Measurements from ENCODE around the gene SRP72. TPM values are rescaled to one million over a fixed set of nuclear protein-coding genes. Genes with fewer than 3 reads are reported as not detected.
A peak's percentile ranks its signal among the peaks of the same experiment; 100 is the strongest.

Gene SRP72
- total RNA-seq, 1 experiment from 2014 or later, result 92.4 TPM

DNA sequence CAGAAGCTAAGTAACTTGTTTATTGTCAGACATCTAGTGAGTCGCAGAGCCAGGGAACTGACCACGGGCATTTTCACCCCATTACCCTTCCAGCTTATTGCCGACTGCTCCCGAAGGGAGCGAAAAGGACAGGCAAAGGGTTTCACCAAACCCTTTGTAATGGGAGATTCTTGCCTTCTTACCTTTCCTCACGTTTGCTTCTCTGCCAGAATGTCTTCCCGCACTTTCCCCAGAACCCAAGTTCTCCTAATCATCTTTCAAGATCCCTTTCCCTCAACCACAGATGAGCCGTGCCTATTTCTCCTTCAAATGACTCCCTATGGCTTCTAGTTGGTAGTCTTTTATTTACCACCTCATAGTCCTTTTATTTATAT is 520 bp upstream of the SRP72 start:
- Histone ChIP-seq H3K4me3 (peak overlapping the region; percentile 96), H3K4me1 (replicated peaks; ENCODE audit: insufficient read depth) (peaks cover 26% of the 10 kb centered on the region), H3K27me3 (ENCODE audit: insufficient read depth, low read depth) (no peaks in the 10 kb centered on the region), H2AFZ (peak overlapping the region; percentile 86), H3K9me2 (ENCODE audit: insufficient read depth) (no peaks in the 10 kb centered on the region), H3K27ac (peak overlapping the region; percentile 98), H4K20me1 (ENCODE audit: insufficient read depth) (0 out of 2 replicates have a peak, but pooled peaks cover 9% of the 10 kb centered on the region), H3K4me2 (peak overlapping the region; percentile 87), H3F3A (ENCODE audit: insufficient read depth, low read depth) (peaks cover 19% of the 10 kb centered on the region; the same call in 1 of the 2 replicates), H3K36me3 (ENCODE audit: low read depth) (peaks cover 25% of the 10 kb centered on the region), H3K9me3 (ENCODE audit: insufficient read depth, low read depth) (no peaks in the 10 kb centered on the region), H3K79me2 (ENCODE audit: low read depth) (peaks cover 69% of the 10 kb centered on the region)
- ChIA-PET POLR2A (ENCODE audit: unreplicated experiment) (interaction anchor here (0.6 kb wide), 1 partner anchor 29 kb away, joined by 12 read pairs; no protein-coding TSS in a partner anchor), CTCF (no interaction called here)
- no peak for DNase-seq
- intact Hi-C loops (cut with micrococcal nuclease; ENCODE audit: unreplicated experiment), result no loop called here
- TSS peak; percentile 67 for BruUV-seq (replicated peaks)
- TF ChIP-seq, protein P1, sequence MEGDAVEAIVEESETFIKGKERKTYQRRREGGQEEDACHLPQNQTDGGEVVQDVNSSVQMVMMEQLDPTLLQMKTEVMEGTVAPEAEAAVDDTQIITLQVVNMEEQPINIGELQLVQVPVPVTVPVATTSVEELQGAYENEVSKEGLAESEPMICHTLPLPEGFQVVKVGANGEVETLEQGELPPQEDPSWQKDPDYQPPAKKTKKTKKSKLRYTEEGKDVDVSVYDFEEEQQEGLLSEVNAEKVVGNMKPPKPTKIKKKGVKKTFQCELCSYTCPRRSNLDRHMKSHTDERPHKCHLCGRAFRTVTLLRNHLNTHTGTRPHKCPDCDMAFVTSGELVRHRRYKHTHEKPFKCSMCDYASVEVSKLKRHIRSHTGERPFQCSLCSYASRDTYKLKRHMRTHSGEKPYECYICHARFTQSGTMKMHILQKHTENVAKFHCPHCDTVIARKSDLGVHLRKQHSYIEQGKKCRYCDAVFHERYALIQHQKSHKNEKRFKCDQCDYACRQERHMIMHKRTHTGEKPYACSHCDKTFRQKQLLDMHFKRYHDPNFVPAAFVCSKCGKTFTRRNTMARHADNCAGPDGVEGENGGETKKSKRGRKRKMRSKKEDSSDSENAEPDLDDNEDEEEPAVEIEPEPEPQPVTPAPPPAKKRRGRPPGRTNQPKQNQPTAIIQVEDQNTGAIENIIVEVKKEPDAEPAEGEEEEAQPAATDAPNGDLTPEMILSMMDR (conservative IDR thresholded peaks at IDR 0.05), result no peak
- no peak for TF ChIP-seq EZH2 (IDR thresholded peaks at IDR 0.05; ENCODE audit: low read depth)

DNA sequence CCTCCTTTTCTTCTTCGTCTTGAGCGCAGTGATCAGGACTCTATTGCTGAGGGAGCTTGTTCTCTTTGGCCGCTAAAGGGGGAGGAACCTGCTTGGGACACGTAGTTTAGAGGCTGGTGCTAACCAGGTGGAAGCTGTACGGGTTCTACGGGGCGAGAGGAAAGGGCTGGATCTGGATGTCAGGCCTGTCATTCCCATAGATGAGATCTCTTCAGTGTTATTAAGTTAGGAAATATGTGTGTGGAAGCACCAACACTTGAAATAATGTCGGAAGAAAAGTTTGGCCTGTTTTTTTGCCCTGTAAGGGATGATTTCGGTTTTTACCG is 643 bp downstream of the SRP72 start:
- H3K79me2 ChIP-seq (ENCODE audit: low read depth), result peaks cover 69% of the 10 kb centered on the region
- no peaks in the 10 kb centered on the region for H3K27me3 ChIP-seq (ENCODE audit: insufficient read depth, low read depth)
- ChIA-PET CTCF (no interaction called here), POLR2A (ENCODE audit: unreplicated experiment) (interaction anchor here (0.6 to 0.9 kb wide), 4 partner anchors 13 to 610 kb away, joined by 3 to 11 read pairs (median 8); partner anchors contain the start of gene PAICS)
- H3K4me2 ChIP-seq, result peak overlapping the region; percentile 87
- 0 out of 2 replicates have a peak, but pooled peaks cover 9% of the 10 kb centered on the region for H4K20me1 ChIP-seq (ENCODE audit: insufficient read depth)
- intact Hi-C loops (cut with micrococcal nuclease; ENCODE audit: unreplicated experiment), result no loop called here
- DNase-seq, result peak; percentile 18 to 38
- H3K27ac ChIP-seq, result peak overlapping the region; percentile 98
- peaks cover 9% of the 10 kb centered on the region; the same call in 1 of the 2 replicates for H3F3A ChIP-seq (ENCODE audit: insufficient read depth, low read depth)
- H3K36me3 ChIP-seq (ENCODE audit: low read depth), result peaks cover 15% of the 10 kb centered on the region; the same call in 1 of the 2 replicates
- peaks cover 26% of the 10 kb centered on the region for H3K4me1 ChIP-seq (replicated peaks; ENCODE audit: insufficient read depth)
- no peak for TF ChIP-seq EZH2 (IDR thresholded peaks at IDR 0.05; ENCODE audit: low read depth)
- TF ChIP-seq, protein P1 (conservative IDR thresholded peaks at IDR 0.05), result no peak
- H3K9me2 ChIP-seq (ENCODE audit: insufficient read depth), result no peaks in the 10 kb centered on the region
- peak overlapping the region; percentile 96 for H3K4me3 ChIP-seq
- BruUV-seq (replicated peaks), result TSS peak; percentile 22
- H3K9me3 ChIP-seq (ENCODE audit: insufficient read depth, low read depth), result no peaks in the 10 kb centered on the region
- peak overlapping the region; percentile 42; the same call in 1 of the 2 replicates for H2AFZ ChIP-seq

DNA sequence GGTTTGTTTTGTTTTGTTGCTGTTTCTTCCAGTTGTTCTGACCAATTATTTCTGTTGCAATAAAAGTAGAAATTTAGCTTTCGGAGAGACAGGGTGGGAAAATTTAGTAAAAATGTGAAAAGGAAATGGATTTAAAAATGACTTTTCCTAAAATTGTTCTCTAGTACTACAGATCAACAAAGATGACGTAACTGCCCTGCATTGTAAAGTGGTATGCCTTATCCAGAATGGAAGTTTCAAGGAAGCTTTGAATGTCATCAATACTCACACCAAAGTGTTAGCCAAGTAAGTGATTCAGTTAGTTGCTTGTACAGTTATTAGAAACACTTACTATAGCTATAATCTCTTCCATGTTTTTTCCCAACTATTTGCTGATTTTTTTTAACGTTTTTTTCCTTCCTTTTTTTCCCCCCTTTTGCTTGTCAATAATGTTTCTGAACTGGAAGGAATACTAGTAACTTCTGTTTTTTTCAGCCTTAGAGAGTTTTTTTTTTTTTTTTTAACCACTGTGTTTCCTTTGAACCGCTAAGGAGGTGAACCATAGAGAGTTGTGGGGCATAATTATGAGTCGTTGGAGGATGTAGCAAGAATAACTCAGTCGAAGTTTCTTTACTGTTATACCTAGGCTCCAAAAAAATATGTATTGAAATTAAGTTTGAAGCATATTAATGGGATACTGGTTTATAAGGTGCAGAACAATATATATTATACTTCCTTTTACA is 2.2 kb downstream of the SRP72 start:
- no peak for TF ChIP-seq EZH2 (IDR thresholded peaks at IDR 0.05; ENCODE audit: low read depth)
- TF ChIP-seq, protein P1 (conservative IDR thresholded peaks at IDR 0.05), result no peak
- intact Hi-C loops (cut with micrococcal nuclease; ENCODE audit: unreplicated experiment), result no loop called here
- H3K4me3 ChIP-seq, result peak overlapping the region; percentile 96; the same call in 1 of the 2 replicates
- H3K9me2 ChIP-seq (ENCODE audit: insufficient read depth), result no peaks in the 10 kb centered on the region
- H4K20me1 ChIP-seq (ENCODE audit: insufficient read depth), result 0 out of 2 replicates have a peak, but pooled peaks cover 9% of the 10 kb centered on the region
- H3K27me3 ChIP-seq (ENCODE audit: insufficient read depth, low read depth), result no peaks in the 10 kb centered on the region
- H3K4me2 ChIP-seq, result peak overlapping the region; percentile 87
- H3K4me1 ChIP-seq (replicated peaks; ENCODE audit: insufficient read depth), result peaks cover 26% of the 10 kb centered on the region
- no peaks in the 10 kb centered on the region for H3K9me3 ChIP-seq (ENCODE audit: insufficient read depth, low read depth)
- BruUV-seq (replicated peaks), result no TSS peak
- H3K27ac ChIP-seq, result no peak overlapping the region
- ChIA-PET POLR2A (ENCODE audit: unreplicated experiment) (no interaction called here), CTCF (interaction anchor here (0.7 kb wide), 1 partner anchor 367 kb away, joined by 3 read pairs; no protein-coding TSS in a partner anchor)
- no peak for DNase-seq
- H2AFZ ChIP-seq, result no peak overlapping the region
- peaks cover 61% of the 10 kb centered on the region for H3K79me2 ChIP-seq (ENCODE audit: low read depth)
- peaks cover 28% of the 10 kb centered on the region; the same call in 1 of the 2 replicates for H3K36me3 ChIP-seq (ENCODE audit: low read depth)
- H3F3A ChIP-seq (ENCODE audit: insufficient read depth, low read depth), result peaks cover 9% of the 10 kb centered on the region; the same call in 1 of the 2 replicates

Data from PC-9 (cell line).